NOMO-1 treated with DMSO at 0.1 percent for 48 hours (cell line): Measurements from ENCODE around the gene RIPPLY3.
"Not testable (repeated sequence)": the region's sequence is repeated elsewhere in the genome, so short reads cannot be mapped to it uniquely, and the experiment has no call there.

Experiments used
- DNase-seq: peaks from one replicate; lab custom pipeline; 2025; ENCODE audit not compliant: unreplicated experiment; lab: John Stamatoyannopoulos, UW

The RIPPLY3 gene

GRCh38 chr21:37008724-37009123 lies 2.2 kb downstream of the RIPPLY3 start:
- DNase-seq, result no peak

- peak; percentile 87 for DNase-seq
Measured at GRCh38 chr21:37009740-37010341, 3.3 kb downstream of the RIPPLY3 start.

GRCh38 chr21:37017951-37018679 lies 11.6 kb downstream of the RIPPLY3 start:
- DNase-seq, result no peak

GRCh38 chr21:37026499-37026898 lies 20.0 kb downstream of the RIPPLY3 start:
- DNase-seq, result no peak

GRCh38 chr21:37028570-37028969 lies 22.1 kb downstream of the RIPPLY3 start:
- DNase-seq, result no peak

- DNase-seq, result no peak
Measured at GRCh38 chr21:37030864-37031263, 24.4 kb downstream of the RIPPLY3 start.

- DNase-seq, result no peak
Measured at GRCh38 chr21:37032293-37032692, 25.8 kb downstream of the RIPPLY3 start.

- DNase-seq, result peak; percentile 16
Measured at GRCh38 chr21:37032877-37033471, 26.5 kb downstream of the RIPPLY3 start.

GRCh38 chr21:37034394-37034793 lies 27.9 kb downstream of the RIPPLY3 start:
- not testable (repeated sequence) for DNase-seq

GRCh38 chr21:37036177-37036576 lies 29.7 kb downstream of the RIPPLY3 start:
- DNase-seq, result no peak

- no peak for DNase-seq
Measured at GRCh38 chr21:37039411-37040075, 33.0 kb downstream of the RIPPLY3 start.

GRCh38 chr21:37040212-37040611 lies 33.7 kb downstream of the RIPPLY3 start:
- no peak for DNase-seq

GRCh38 chr21:37041706-37042271 lies 35.3 kb downstream of the RIPPLY3 start:
- DNase-seq, result no peak

- DNase-seq, result no peak
Measured at GRCh38 chr21:37043818-37044217, 37.3 kb downstream of the RIPPLY3 start.

- no peak for DNase-seq
Measured at GRCh38 chr21:37044643-37045042, 38.1 kb downstream of the RIPPLY3 start.

- DNase-seq, result peak; percentile 68
Measured at GRCh38 chr21:37045149-37045548, 38.6 kb downstream of the RIPPLY3 start.

GRCh38 chr21:37045556-37045955 lies 39.1 kb downstream of the RIPPLY3 start:
- no peak for DNase-seq

GRCh38 chr21:37047079-37047478 lies 40.6 kb downstream of the RIPPLY3 start:
- no peak for DNase-seq

GRCh38 chr21:37049741-37050140 lies 43.2 kb downstream of the RIPPLY3 start:
- not testable (repeated sequence) for DNase-seq

- DNase-seq, result no peak
Measured at GRCh38 chr21:37055271-37055855, 48.9 kb downstream of the RIPPLY3 start.

- DNase-seq, result no peak
Measured at GRCh38 chr21:37057614-37058013, 51.1 kb downstream of the RIPPLY3 start.
